Measurements from ENCODE around the gene DMD. TPM values are rescaled to one million over a fixed set of nuclear protein-coding genes. Genes with fewer than 3 reads are reported as not detected.

The DMD gene
- total and polyA plus RNA-seq, 2 of the 8 experiments (the other 6 are each of a cell fraction or from before 2014, with no cell fraction given) = 4.8 to 7.4 TPM

- H2BK120ac ChIP-seq (replicated peaks; ENCODE audit: low read depth, low read length) = no peak overlapping the region
- H2BK15ac ChIP-seq (ENCODE audit: low read length) = no peak overlapping the region
- H2BK5ac ChIP-seq (ENCODE audit: low read depth, low read length) = no peak overlapping the region
- H3K14ac ChIP-seq (ENCODE audit: insufficient read length) = no peak overlapping the region
- H3K4me2 ChIP-seq (ENCODE audit: insufficient read depth in 1 of 2, low read depth in 2 of 2, low read length in 2 of 2) = no peak overlapping the region
- no peaks in the 10 kb centered on the region for H4K20me1 ChIP-seq (replicated peaks in 1 of 2; ENCODE audit: control insufficient read depth in 1 of 2, insufficient read depth in 2 of 2, low read length in 2 of 2)
- no peak overlapping the region for H2BK12ac ChIP-seq (ENCODE audit: low read depth, low read length)
- WGBS, 2 experiments (ENCODE audit: extremely low coverage in 1 of 2, insufficient coverage in 1 of 2, insufficient read length in 1 of 2, insufficient replicate concordance in 2 of 2, low coverage in 1 of 2, low lambda C conversion rate in 2 of 2, missing lambda C conversion rate in 1 of 2) = 91% methylated on average over 6 of the region's 6 CpGs; no CpG with 5 or more reads in 1 of the 2 experiments
- H2AK5ac ChIP-seq (ENCODE audit: low read depth, low read length) = no peak overlapping the region
- no peak overlapping the region for H2BK20ac ChIP-seq (ENCODE audit: low read length)
- H3K4me1 ChIP-seq (replicated peaks in 1 of 4; ENCODE audit: control insufficient read depth in 3 of 4, insufficient read depth in 4 of 4, low read length in 3 of 4) = no peaks in the 10 kb centered on the region
- H4K5ac ChIP-seq (ENCODE audit: insufficient read length, low read depth, low read length) = no peak overlapping the region
- H4K8ac ChIP-seq (ENCODE audit: extremely low read depth, insufficient read depth, low read length) = no peak overlapping the region
- ChIA-PET POLR2A (ENCODE audit: partially characterized antibody) (no interaction called here), CTCF (ENCODE audit: partially characterized antibody) (no interaction called here)
- H3K56ac ChIP-seq (replicated peaks; ENCODE audit: insufficient read length, low read depth, low read length) = no peak overlapping the region
- H3K36me3 ChIP-seq (ENCODE audit: control insufficient read depth in 2 of 4, insufficient read depth in 4 of 4, low read length in 3 of 4) = peaks cover 0 to 2% (median 0%) of the 10 kb centered on the region in 4 experiments; a peak in 1 of 8 replicates
- no peak overlapping the region for H3K18ac ChIP-seq (ENCODE audit: extremely low read depth, low read length)
- no peaks in the 10 kb centered on the region for H3K27me3 ChIP-seq (replicated peaks in 1 of 4; ENCODE audit: control insufficient read depth in 3 of 4, extremely low read depth in 1 of 4, insufficient read depth in 3 of 4, low read length in 3 of 4)
- H3K23ac ChIP-seq (ENCODE audit: insufficient read length) = no peak overlapping the region
- FAIRE-seq (no peak), DNase-seq (ENCODE audit: low read depth in 1 of 2, low spot score in 2 of 2) (no peak)
- H3K23me2 ChIP-seq (ENCODE audit: low read depth, low read length) = no peaks in the 10 kb centered on the region
- no peaks in the 10 kb centered on the region for H3K9me3 ChIP-seq (ENCODE audit: insufficient read depth in 2 of 2, low read depth in 1 of 2, low read length in 1 of 2)
- no peak overlapping the region for H3K4me3 ChIP-seq (ENCODE audit: extremely low read depth in 1 of 4, insufficient read depth in 2 of 4, low read depth in 3 of 4, low read length in 4 of 4)
- H2AFZ ChIP-seq (ENCODE audit: low read length) = no peak overlapping the region
- H3K79me1 ChIP-seq (ENCODE audit: low read depth, low read length) = no peaks in the 10 kb centered on the region
- no peak overlapping the region for H4K91ac ChIP-seq (replicated peaks; ENCODE audit: insufficient read length, low read length)
- H3K79me2 ChIP-seq (ENCODE audit: control insufficient read depth in 1 of 2, insufficient read depth in 2 of 2, low read length in 2 of 2) = no peaks in the 10 kb centered on the region
- H3K4ac ChIP-seq (replicated peaks; ENCODE audit: insufficient read length, low read depth, low read length) = no peak overlapping the region
- H3K9ac ChIP-seq (replicated peaks in 1 of 4; ENCODE audit: extremely low read depth in 1 of 4, low read depth in 3 of 4, low read length in 3 of 4) = no peak overlapping the region
- H3K27ac ChIP-seq (ENCODE audit: low read depth, low read length) = no peak overlapping the region
- TF ChIP-seq CBX8 (IDR thresholded peaks at IDR 0.05; ENCODE audit: borderline replicate concordance, low read depth, low read length) (no peak), POLR2AphosphoS5 (IDR thresholded peaks at IDR 0.05; ENCODE audit: low read depth, low read length) (no peak), TBP (IDR thresholded peaks at IDR 0.05; ENCODE audit: low read depth, low read length) (no peak), ATF2 (IDR thresholded peaks at IDR 0.05; ENCODE audit: low read length) (no peak), PHF8 (conservative IDR thresholded peaks at IDR 0.05; ENCODE audit: low read depth, low read length) (no peak), CHD1 (IDR thresholded peaks at IDR 0.05; ENCODE audit: low read depth, low read length) (no peak), GABPA (IDR thresholded peaks at IDR 0.05; ENCODE audit: borderline replicate concordance, insufficient read depth, low read length) (no peak), SP1 (IDR thresholded peaks at IDR 0.05; ENCODE audit: low read depth, low read length) (no peak), TAF7 (optimal IDR thresholded peaks at IDR 0.05; ENCODE audit: borderline replicate concordance, low read depth, low read length) (no peak), FOSL1 (IDR thresholded peaks at IDR 0.05; ENCODE audit: insufficient read depth, low read depth, low read length) (no peak), SIRT6 (IDR thresholded peaks at IDR 0.05; ENCODE audit: low read length) (no peak)
These were observed 2080.7 kb downstream of the DMD start for GRCh38 chrX:31130457-31131220.

Data from H1 (cell line).